TTC549 (cell line): ENCODE measurements around the gene UQCRHL.
"Not testable (repeated sequence)": the region's sequence is repeated elsewhere in the genome, so short reads cannot be mapped to it uniquely, and the experiment has no call there.

Source experiments
- FAIRE-seq: peaks from 2 replicates; lab custom pipeline; 2012; peaks lifted over from hg19 to GRCh38; lab: Jason Lieb, UNC

Gene UQCRHL

DNA sequence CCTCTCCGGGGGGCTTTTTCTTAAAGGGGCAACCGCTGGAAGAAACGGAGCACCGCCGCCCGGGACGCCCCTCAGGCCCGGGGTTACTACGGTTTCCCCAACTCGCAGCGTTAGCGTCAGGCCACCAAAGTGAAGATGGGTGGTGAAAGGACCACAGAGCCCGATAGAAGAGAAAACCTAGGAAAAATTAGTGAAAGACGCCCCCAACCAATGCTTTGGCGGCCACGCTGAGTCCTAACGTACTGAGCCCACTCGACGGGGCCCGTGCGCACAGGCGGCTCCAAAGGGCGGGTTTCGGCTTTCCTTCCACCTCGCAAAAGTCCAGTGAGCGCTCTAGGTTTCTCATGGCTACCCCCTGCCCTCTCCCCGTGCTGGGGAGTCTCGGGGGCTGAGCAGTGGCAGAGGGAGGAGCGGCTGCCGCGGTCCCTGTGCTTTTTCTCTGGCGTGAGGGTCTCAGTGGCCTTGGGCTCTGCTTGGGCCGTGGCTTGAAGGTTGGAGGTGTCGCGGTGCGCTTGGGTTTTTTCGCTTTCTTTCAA, 27.8 kb upstream of the UQCRHL start:
- no peak for FAIRE-seq

DNA sequence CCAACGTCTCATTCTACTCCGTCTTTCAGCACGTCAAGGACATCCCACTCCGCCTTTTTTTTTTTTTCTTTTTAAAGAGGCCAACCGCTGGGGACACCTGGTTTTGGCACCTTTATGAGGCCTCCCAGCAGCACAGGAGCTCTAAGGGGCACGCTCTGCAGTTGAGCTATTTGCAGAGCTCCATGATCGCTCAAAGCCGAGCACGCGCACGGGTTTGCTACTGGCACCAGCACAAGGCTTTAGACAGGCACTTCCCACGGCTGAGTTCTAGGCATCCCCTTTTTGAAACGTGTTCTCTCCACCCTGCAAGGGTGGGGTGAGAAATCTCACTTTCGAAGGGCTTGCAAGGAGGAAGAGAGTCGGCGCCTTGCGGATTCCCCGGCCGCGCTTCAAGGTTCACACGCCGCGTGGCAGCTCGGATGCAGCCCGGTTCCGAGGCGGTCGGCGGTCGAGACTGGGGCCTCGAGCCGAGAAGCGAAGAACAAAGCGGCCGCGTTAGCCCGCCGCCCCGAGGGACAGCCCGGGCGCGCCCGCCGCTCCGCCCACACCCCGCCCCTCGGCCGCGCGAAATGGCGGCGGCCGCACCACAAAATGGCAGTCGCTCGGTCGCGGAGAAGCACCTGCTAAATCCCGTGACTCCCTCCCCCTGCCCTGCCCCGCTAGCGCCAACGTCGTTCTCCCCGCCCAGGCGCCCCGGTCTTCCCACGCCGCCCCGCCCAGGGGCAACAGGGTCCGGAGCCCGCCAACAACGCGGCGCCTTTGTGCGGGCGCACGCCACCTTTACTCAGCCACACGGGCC, 27.2 kb upstream of the UQCRHL start:
- FAIRE-seq = no peak

DNA sequence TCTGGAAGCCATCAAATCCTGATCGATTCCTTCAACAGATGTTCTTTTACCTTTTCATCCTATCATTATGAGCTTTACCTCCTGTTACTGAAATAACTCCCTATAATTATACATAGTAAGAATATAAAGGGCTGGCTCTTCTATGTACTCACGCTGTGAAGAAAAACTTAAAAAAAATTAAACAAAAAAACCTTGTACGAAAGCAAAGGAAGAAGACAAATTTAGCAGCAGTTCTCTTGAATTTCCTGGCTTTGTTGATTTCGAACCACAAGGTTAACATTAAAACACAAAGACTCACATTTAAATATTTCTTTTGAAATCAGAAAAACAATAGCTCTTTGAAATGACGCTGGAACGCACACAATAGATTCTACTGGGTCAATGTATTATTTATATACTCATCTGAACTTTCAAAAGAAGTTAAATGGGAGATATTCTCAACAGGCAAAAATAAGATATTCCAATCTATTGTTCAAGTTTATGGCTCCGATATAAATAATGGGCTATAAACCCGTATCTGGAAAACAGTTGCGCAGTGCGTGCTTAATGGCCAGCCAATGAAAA, 26.5 kb upstream of the UQCRHL start:
- peak; percentile 62 for FAIRE-seq

DNA sequence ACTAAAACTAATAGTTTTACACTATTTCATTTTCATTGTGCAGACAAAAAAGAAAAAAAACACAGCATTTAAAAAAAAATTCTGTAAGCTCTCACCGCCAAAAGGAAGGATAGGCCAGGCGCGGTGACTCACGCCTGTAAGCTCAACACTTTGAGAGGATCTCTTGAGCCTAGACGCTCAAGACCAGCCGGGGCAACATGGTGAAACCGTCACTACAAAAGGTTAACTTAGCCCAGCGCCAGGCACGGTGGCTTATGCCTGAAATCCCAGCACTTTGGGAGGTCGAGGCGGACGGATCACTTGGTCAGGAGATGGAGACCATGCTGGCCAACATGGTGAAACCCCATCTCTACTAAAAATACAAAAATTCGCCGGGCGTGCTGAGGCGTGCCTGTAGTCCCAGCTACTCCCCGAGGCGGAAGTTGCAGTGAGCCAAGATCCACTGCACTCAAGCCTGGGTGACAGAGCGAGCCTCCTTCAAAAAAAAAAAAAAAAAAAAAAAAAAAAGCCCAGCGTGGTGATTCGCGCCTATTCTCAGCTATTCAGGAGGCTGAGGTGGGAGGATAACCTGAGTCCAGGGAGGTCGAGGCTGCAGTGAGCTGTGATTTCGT, 25.7 kb upstream of the UQCRHL start:
- FAIRE-seq = no peak

DNA sequence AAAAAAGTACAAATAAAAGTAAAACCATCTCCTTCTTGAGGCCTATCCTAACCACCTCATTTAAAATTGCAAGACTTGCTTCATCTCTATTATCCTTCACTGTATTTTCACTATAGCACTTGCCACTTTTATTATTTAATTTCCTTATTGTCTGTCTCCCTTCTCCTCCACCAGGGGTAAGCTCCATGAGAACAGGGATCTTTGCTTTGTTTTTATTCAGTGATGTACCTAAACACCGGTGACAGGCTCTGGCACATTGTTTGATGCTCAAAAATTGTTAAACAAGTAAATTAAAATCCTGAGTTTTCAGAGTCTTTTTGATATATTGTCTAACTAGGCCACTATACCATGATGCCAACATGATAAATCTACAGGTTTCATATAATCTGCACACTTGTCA, 22.8 kb upstream of the UQCRHL start:
- FAIRE-seq = no peak

DNA sequence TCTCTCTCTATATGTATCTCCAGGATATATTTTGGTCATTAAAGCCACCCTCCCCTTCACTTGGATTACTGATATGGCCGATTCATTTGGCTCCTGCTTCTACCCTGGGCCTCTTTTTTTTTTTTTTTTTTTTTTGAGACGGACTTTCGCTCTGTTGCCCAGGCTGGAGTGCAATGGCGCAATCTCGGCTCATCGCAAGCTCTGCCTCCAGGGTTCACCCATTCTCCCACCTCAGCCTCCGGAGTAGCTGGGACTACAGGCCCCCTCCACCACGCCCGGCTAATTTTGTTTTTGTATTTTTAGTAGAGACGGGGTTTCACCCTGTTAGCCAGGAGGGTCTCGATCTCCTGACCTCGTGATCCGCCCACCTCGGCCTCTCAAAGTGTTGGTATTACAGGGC, 21.5 kb upstream of the UQCRHL start:
- not testable (repeated sequence) for FAIRE-seq

DNA sequence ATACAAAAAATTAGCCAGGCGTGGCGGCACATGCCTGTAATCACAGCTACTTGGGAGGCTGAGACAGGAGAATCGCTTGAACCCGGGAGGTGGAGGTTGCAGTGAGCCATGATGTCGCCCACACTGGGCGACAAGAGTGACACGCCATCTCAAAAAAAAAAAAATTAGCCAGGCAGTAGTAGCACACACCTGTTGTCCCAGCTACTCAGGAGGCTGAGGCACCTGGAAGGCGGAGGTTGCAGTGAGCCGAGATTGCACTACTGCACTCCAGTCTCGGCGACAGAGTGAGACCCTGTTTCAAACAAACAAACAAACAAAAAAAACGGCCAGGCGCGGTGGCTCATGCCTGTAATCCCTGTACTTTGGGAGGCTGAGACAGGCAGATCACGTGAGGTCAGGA, 20.1 kb upstream of the UQCRHL start:
- FAIRE-seq = not testable (repeated sequence)

DNA sequence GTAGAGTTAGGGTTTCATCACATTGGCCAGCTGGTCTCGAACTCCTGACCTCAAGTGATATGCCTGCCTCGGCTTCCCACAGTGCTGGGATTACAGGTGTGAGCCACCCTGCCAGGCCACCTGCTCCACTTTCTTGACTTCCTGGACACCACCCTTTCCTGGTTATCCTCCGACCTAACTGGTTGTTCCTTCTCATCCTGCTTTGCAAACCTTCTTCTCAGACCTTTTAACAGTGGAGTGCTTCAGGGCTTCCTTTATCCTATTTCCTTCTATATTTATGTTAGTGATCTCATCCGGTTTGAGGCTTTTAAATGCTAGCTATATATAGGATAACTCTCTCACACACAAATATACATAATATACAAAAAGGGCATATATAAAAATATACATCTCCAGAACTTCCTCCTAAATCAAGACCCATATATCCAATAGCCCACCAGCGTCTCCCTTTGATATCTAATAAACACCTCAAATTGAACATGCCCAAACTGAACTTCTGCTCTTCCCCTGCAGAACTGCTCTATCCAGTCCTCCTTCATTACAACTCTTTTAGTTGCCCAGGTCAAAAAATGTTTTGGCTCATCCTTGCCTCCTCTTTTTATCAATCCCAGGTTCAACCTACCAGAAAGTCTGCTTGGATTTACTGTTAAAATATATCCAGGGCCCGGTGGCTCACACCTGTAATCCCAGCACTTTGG, 19.5 kb upstream of the UQCRHL start:
- no peak for FAIRE-seq

DNA sequence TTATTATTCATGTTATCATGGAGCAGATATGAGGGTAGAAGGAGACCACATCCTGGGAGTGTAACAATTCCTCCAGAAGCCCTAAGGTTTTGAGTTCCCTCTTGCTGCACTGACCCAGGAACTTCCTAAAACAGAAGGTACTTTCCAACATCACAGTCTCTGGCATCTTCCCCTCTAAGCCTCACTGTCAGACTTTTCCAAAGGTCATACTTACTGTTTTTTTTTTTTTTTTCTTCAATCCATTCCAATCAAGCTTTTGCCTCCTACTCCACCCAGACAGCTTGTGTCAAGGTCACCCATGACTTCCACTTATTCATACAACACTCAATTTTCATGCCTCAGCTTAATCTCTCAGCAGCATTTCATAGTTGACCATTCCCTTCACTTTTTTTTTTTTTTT, 18.4 kb upstream of the UQCRHL start:
- FAIRE-seq = no peak

DNA sequence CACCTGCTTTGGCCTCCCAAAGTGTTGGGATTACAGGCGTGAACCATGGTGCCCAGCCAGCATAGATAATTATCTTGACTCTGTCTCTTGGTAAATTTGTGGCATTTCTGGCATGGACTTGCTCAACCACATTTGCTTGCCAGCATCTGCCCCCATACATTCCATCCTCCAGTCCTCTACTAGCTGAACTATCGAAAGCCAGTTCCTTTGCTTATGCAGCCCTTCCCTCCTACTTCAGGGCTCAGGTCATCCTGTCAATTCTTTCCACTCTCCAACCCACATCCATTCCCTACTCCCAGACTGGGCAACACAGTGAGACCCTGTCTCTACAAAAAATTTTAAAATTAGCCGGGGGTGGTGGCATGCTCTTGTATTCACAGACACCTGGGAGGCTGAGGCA, 13.0 kb upstream of the UQCRHL start:
- FAIRE-seq = no peak

DNA sequence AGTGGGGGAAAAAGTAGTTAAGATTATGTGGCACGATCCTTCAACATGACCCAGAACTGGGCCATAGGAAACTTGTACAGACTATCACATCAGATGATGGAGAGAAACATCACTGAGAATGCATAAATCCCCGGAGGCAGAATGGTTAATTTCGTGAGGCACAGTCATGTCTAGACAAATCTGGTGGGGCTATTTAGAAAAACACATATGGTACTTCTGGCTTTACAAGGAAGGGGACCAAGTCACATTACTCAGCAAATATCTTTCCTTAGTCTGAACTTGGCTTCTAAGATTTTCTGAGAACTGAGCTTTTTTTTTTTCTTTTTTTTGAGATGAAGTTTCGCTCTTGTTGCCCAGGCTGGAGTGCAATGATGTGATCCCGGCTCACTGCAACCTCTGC, 9.2 kb upstream of the UQCRHL start:
- no peak for FAIRE-seq

DNA sequence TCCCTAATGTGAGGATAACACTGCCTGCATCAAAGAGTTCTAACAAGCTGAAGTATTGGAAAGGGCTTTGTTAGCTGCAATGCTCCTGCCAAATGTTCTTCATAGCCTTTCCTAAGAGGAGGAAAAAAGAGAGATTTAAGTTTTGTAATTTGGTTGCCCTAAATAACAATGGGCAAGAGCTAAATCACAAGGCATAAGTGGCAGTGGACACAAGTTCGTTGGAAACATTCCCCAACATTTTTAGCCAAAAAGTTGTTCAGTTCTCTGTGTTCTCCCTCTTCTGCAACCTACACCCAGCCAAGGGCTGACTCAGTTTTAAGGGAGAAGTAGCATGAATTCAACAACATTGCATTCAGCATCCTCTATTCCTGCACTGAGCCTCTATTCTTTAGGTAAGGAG, 2.6 kb upstream of the UQCRHL start:
- no peak for FAIRE-seq

DNA sequence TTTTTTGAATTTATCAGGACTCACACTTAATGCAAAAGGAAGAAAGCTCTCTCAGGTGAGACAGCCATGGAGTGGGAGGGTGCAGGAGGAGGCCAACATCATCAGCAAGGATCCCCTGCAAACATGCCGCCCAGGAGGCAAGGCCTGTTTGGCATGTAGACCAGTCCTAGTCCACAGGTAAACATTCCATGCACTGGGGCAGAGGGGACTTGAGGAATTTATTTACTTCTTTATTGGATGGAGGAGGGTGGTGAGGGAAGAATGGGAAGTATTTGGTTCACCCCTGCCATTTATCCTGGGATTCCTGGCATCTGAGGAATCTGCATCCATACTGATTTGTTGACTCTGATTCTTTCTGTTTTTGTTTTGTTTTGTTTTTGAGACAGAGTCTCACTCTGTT, 1.5 kb upstream of the UQCRHL start:
- no peak for FAIRE-seq

DNA sequence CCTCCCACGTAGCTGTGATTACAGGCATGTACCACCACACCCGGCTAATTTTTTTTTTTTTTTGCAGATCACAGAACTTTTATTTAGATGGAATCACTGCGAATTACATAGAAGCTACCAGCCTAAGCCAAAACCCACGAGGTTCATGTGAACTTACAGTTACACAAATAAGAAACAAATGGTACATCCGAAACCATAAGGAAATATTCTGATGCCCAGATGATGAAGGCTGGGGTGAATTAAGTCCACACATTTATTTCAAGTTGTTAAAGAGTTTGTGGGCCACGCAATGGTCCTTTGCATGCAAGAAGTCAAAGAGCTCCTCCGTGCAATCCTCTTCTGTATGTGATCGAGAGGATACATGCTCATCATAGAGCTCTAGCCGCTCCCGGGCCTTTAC, 328 bp downstream of the UQCRHL start:
- no peak for FAIRE-seq

DNA sequence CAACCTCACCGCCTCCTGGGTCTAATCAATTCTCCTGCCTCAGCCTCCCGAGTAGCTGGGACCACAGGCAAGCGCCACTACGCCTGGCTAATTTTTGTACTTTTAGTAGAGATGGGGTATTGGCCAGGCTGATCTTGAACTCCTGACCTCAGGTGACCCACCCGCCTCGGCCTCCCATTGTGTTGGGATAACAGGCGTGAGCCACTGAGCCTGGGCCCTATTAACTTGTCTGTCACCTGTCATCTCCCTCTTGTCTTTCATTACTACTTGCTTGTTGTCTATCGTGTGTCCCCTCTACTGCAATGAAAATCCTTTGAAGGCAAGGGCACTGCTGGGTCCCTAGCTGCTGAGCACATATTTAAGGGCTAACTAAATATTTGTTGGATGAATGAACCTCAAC, 3.4 kb downstream of the UQCRHL start:
- no peak for FAIRE-seq

DNA sequence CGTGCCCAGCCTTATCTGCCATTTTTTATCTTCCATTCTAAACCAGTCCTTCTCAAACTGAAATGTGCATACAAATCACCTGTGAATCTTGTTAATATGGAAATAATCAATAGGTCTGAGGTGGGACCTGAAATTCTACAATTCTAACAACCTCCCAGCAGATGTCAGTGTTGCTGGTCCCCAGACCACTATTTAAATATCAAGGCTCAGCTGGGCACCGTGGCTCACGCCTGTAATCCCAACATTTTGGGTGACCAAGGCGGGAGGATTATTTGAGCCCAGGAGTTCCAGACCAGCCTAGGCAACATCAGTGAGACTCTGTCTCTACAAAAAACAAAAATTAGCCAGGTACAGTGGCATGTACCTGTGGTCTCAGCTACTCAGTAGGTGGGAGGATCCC, 4.1 kb downstream of the UQCRHL start:
- FAIRE-seq = no peak

DNA sequence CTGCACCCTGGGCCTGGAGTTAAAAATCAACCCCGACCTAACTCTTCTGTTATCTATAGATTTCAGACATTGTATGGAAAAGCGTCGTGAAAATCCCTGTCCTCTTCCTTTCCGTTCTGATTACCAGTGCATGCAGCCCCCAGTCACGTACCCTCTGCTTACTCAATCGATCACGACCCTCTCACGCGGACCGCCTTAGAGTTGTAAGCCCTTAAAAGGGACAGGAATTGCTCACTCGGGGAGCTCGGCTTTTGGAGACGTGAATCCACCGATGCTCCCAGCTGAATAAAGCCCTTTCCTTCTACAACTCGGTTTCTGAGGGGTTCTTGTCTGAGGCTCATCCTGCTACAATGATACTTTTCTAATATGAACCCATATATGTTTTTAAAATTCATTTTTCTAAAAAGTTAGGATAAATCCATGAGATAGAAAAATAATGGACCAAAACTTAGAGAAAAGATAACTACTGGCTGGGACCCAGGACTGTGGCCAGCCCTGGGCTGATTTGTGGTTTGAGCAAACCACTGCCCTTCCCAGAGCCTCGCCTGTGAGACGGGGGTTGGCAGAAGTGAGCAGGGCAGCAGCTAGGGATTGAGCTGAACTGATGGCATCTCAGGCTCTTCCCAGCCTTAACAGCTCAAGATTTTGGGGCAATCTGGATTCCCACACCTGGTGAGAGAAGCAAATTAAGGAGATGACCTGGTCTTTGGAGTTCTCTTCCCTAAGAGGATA, 5.0 kb downstream of the UQCRHL start:
- FAIRE-seq = no peak

DNA sequence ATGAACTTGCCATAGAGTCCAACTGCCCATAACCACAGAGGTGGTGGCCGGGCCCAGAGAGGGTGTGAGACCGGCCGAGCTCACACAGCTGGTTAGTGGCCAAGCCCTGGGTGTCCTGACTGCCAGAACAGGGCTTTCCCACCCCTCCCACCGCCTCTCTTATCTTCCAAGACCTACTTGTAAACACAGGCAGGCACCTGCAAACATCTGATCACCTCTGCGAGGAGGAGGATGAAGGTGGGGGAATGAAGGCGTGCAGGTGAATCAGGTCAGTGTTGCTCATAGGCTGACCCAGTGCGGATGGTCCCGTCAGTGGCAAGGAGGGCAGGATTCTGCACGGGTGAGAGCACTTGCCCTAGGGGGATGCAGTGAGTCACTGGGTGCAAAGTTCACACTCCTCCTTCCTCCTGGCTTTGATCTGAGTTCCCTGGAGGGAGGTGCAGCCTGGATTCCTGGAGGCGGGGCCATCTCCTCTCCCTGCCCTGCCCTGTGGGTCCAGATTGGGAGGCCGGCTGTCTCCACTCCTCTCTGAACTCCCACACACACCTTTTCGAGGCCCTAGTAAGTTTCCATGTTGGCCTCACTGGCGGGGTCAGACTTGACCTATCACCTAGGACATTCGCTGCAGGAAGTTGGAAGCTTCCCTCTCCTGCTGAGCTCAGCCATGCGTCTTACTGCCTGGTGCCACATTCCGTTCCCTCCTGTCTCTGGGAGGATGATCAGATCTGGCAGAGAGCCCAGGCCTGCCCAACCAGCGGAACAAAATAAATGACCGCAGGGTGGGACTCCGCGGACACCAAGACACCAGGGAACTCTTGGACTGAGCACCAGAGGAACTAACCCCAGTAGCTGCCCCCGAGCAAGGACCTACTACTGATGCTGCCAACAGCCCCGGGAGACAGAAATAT, 7.3 kb downstream of the UQCRHL start:
- no peak for FAIRE-seq

DNA sequence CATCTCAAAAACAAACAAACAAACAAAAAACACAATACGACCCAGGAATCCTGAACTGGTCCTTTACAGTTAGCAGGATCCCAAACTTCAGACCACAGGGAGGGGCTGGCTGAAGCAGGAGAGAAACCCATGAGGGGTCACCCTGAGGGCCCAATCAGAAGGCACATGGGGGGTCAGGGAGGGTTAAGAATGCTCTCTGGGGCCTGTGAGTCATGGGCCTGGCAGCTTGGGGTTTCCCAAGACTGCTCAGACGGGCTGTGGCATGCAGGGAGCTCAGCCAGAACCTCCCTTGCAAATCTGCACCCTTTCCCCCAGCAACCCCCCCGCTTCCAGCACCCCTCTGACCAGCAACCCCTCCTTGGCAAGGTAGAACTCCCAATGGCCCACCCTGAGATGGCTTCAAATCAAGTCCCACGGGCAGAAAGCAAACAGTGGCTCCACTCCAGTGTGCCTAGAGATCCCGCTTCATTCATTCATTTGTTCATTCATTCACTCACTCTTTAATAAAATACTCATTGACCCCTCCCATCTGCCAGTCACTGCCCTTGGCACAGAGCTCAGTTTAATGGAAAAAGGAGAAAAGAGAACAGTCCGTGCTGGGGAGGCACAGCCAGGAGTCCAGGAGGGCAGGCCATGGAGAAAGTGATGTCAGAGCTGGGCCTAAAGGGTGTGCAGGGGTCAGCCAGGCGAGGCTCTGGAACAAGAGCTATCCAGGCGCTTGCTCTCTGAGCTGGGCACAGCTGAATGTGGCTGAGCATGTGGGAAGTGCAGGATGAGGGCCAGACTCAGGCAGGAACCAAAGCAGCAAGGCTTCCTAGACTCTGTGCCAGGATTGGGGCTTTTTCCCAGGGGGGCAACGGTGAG, 8.2 kb downstream of the UQCRHL start:
- FAIRE-seq = no peak
